Vagina (tissue), 2 donors: ENCODE data around the gene PLCL1. TPM values are rescaled to one million over a fixed set of nuclear protein-coding genes. Genes with fewer than 3 reads are reported as not detected.

ENCODE experiments used
- DNase-seq, 2 donors: peaks; one replicate each; pipeline ENCODE4 v3.0.0-alpha.2; 2017; ENCODE audit errors: extremely low spot score in 2 of 2
- H3K27ac ChIP-seq: fragments of 200-600 bp; sonication (generic); one replicate; pipeline ENCODE4 v1.5.1; 2019
- H3K27me3 ChIP-seq: fragments of 200-600 bp; sonication (generic); one replicate; pipeline ENCODE4 v1.5.1; 2019
- H3K36me3 ChIP-seq, 2 donors: fragments of 200-600 bp; sonication (generic); one replicate each; pipeline ENCODE4 v1.5.1; 2017 to 2019
- H3K4me1 ChIP-seq: fragments of 200-600 bp; sonication (generic); one replicate; pipeline ENCODE4 v1.5.1; 2019
- H3K4me3 ChIP-seq, 2 donors: fragments of 200-600 bp; sonication (generic); 1 replicate in 1 of 2; 2 replicates in 1 of 2; pipeline ENCODE4 v1.5.1; 2016 to 2019
- H3K9me3 ChIP-seq: fragments of 200-600 bp; sonication (generic); one replicate; pipeline ENCODE4 v1.5.1; 2019
- CTCF ChIP-seq, 3 experiments: fragments of 450-650 bp in 2 of 3; fragments of 200-600 bp in 1 of 3; sonication (generic) in 1 of 3; IDR thresholded peaks; one replicate each; pipeline ENCODE4 v1.5.1; 2017 to 2019; ENCODE audit warnings: antibody characterized with exemption in 3 of 3, mild to moderate bottlenecking in 2 of 3, moderate library complexity in 2 of 3
- POLR2A ChIP-seq, 2 donors: fragments of 450-650 bp; IDR thresholded peaks; one replicate each; pipeline ENCODE4 v1.6.1; 2017; ENCODE audit warnings: antibody characterized with exemption in 2 of 2, mild to moderate bottlenecking in 2 of 2, moderate library complexity in 2 of 2
- POLR2AphosphoS5 ChIP-seq, 2 donors: sonication (generic); formaldehyde crosslinking; IDR thresholded peaks; one replicate each; pipeline ENCODE4 v1.9.0; 2017; ENCODE audit warnings: antibody characterized with exemption in 2 of 2, mild to moderate bottlenecking in 2 of 2, low read depth in 1 of 2; ENCODE audit not compliant: insufficient read depth in 1 of 2
- intact Hi-C: fragments of 100-400 bp; cut with DNase I; formaldehyde crosslinking; loops from one replicate; pipeline ENCODE4 v1.15.1; 2023
- total RNA-seq: library from RNA; depleted of rRNA; stranded (reverse); fragments of >200 nt; gene quantifications from one replicate; pipeline ENCODE4 v1.2.3, GENCODE V29; 2016

The PLCL1 gene
- total RNA-seq, 1 donor from 2014 or later = 6.6 TPM

GRCh38 chr2:197809064-197809463 is 4.7 kb downstream of the PLCL1 start:
- no peak overlapping the region for H3K27ac ChIP-seq
- intact Hi-C loops = no loop called here
- no peaks in the 10 kb centered on the region for H3K36me3 ChIP-seq
- TF ChIP-seq CTCF (IDR thresholded peaks at IDR 0.05) (no peak), POLR2AphosphoS5 (IDR thresholded peaks at IDR 0.05; ENCODE audit: insufficient read depth in 1 of 2, low read depth in 1 of 2) (no peak), POLR2A (IDR thresholded peaks at IDR 0.05) (no peak)
- no peak for DNase-seq
- H3K4me1 ChIP-seq = peaks cover 2% of the 10 kb centered on the region
- no peaks in the 10 kb centered on the region for H3K27me3 ChIP-seq
- no peak overlapping the region for H3K4me3 ChIP-seq
- no peaks in the 10 kb centered on the region for H3K9me3 ChIP-seq

DNA sequence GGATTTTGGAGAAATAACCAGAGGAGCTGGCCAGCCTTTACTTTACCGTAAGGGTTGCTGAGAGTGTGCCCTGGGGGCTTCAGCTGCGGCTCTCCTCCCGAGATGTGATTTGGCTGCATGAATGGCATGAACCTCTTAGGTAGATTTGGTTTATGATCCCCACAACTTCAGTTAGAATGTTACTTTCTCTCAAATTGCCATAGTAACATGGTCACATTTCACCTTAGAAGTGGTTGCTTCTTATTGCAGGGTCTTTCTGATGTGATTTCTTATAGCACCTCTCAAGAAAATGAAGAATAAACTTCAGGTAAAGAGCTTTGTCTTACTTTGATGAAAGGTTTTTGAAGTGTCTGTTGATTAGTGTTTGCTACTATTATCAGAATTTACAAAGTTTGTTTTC is 5.6 kb downstream of the PLCL1 start:
- H3K4me1 ChIP-seq = no peaks in the 10 kb centered on the region
- no peak overlapping the region for H3K27ac ChIP-seq
- no peaks in the 10 kb centered on the region for H3K9me3 ChIP-seq
- TF ChIP-seq CTCF (IDR thresholded peaks at IDR 0.05) = no peak
- no peak for TF ChIP-seq POLR2AphosphoS5 (IDR thresholded peaks at IDR 0.05; ENCODE audit: insufficient read depth in 1 of 2, low read depth in 1 of 2)
- H3K27me3 ChIP-seq = no peaks in the 10 kb centered on the region
- H3K36me3 ChIP-seq = no peaks in the 10 kb centered on the region
- intact Hi-C loops = no loop called here
- no peak overlapping the region for H3K4me3 ChIP-seq
- DNase-seq = no peak

- TF ChIP-seq POLR2AphosphoS5 (IDR thresholded peaks at IDR 0.05; ENCODE audit: insufficient read depth in 1 of 2, low read depth in 1 of 2) = no peak
- no peak for TF ChIP-seq POLR2A (IDR thresholded peaks at IDR 0.05)
- TF ChIP-seq CTCF (IDR thresholded peaks at IDR 0.05) = no peak
- Histone ChIP-seq H3K27ac (no peak overlapping the region), H3K36me3 (no peaks in the 10 kb centered on the region), H3K9me3 (no peaks in the 10 kb centered on the region), H3K4me3 (no peak overlapping the region), H3K4me1 (no peaks in the 10 kb centered on the region), H3K27me3 (no peaks in the 10 kb centered on the region)
- no peak for DNase-seq
- intact Hi-C loops = no loop called here
Measured at GRCh38 chr2:197810491-197810890, 6.1 kb downstream of the PLCL1 start.

DNA sequence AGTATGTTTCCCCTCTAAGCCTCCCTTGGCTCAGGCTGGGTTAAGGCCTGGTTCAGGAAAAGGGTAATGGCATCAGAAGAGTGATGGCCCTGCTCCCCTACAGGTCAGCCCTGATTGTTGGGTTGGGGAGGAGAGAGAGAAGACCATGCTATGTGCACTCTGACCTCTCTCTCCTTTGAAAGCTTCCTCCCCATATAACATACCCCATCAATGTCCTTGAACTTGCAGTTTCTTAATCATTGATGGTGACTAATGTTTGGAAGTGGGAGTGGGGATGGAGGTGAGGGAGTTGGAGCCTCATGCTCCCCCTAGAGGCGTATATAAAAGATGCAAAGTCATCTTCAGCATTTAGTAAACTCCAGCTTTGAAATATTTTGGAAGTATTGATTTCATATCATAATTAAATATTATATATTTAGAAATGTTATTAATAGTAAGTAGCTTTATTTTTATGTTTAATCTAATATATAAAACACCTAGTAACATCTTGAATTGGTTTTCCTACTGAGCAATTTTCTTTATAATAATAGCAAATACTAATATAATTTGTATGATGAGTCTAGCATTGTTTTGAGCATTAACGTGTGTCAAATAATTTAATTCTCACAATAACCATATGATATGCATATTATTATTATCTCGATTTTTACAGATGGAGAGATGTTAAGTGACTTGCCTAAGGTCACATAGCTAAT is 8.8 kb downstream of the PLCL1 start:
- Histone ChIP-seq H3K4me1 (no peaks in the 10 kb centered on the region), H3K4me3 (no peak overlapping the region), H3K9me3 (no peaks in the 10 kb centered on the region), H3K27ac (no peak overlapping the region), H3K27me3 (no peaks in the 10 kb centered on the region), H3K36me3 (no peaks in the 10 kb centered on the region)
- no peak for DNase-seq
- intact Hi-C loops = no loop called here
- TF ChIP-seq CTCF (IDR thresholded peaks at IDR 0.05) = no peak
- TF ChIP-seq POLR2A (IDR thresholded peaks at IDR 0.05) = no peak
- TF ChIP-seq POLR2AphosphoS5 (IDR thresholded peaks at IDR 0.05; ENCODE audit: insufficient read depth in 1 of 2, low read depth in 1 of 2) = no peak

GRCh38 chr2:197814526-197814925 is 10.1 kb downstream of the PLCL1 start:
- Histone ChIP-seq H3K9me3 (no peaks in the 10 kb centered on the region), H3K36me3 (no peaks in the 10 kb centered on the region), H3K27ac (no peak overlapping the region), H3K27me3 (no peaks in the 10 kb centered on the region), H3K4me1 (no peaks in the 10 kb centered on the region), H3K4me3 (no peak overlapping the region)
- DNase-seq = no peak
- TF ChIP-seq CTCF (IDR thresholded peaks at IDR 0.05) = no peak
- intact Hi-C loops = no loop called here
